Stimulated activated CD8-positive, alpha-beta memory T cell treated with anti-CD3 and anti-CD28 coated beads, Interleukin-7, amount 100 ng/mL, for 4 hours (primary cell): Measurements from ENCODE around the gene ATP2B1.

Source experiments
- DNase-seq, 2 donors: peaks; one replicate each; pipeline ENCODE4 v3.0.0-alpha.2; 2020; ENCODE audit warnings: low read depth in 2 of 2

The ATP2B1 gene

DNA sequence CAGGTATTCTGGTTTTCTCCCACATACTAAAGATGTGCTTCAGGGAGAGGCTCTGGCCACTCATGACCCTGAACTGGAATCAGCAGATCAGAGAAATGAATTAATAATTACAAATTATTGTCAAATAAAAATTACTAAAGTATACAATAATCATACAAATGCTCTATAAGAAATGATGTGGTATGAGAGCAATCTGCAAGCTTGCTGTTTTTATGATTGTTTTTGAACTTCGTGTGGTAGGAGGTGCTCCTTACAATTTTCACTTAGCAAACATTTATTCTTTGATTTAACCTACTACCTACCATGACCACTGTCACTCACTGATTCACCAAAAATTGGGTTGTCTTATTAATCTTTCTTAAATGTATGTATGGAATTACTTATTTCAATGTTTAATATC, 16.2 kb downstream of the ATP2B1 start:
- no peak for DNase-seq

DNA sequence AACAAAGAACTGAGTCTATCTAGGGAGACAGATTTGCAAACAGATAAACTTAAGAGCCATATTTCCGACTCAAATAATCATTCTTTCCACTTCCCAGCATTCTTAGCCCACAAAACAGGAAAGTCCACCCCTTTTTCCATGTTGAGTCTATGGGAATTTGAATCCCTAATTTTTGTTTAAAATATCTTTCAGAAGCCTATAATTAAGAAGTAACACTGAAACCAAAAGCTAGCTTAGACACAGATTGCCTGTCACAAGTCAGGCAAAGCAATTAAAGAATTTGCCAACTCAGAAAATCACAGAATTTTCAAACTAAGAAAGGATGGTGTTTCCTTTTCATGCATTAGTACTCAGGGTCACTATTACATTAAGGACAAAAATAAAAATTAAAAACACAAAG, 17.0 kb downstream of the ATP2B1 start:
- DNase-seq: no peak

DNA sequence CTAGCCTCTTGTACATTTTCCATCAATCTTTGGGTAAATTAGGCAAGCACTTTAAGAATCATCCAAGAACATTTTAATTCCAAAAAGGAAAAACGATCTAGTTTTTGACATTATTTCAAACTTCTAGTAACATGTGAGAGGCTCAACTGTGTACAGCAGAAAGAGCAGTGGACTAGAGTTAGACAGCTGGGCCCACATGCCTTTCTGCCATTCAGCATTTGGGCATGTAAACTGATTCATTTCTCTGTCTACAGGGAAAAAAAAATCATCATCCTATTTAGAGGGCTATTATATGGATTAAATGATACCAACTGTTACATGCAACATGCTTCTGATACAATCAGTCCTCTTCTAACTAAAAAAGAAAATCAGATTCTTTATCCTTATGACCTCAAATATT, 17.7 kb downstream of the ATP2B1 start:
- DNase-seq: no peak

DNA sequence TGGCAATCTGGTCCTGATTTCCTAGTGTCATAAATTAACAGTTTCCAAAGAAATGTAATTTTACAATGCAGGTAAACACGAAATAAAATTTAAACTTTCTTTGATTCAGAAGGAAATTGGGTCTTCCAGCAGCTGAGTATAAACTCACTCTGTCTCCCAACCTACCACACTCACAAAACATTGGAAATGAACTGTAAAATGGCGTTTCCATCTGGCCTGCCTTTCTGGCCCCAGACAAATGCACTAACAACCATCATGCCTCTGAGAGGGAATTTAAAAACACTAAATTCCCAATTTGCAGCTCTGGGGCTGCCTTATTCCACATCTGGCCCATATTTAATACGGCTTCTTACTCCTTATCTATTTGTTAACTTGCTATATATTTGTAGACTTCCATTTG, 19.3 kb downstream of the ATP2B1 start:
- no peak for DNase-seq

DNA sequence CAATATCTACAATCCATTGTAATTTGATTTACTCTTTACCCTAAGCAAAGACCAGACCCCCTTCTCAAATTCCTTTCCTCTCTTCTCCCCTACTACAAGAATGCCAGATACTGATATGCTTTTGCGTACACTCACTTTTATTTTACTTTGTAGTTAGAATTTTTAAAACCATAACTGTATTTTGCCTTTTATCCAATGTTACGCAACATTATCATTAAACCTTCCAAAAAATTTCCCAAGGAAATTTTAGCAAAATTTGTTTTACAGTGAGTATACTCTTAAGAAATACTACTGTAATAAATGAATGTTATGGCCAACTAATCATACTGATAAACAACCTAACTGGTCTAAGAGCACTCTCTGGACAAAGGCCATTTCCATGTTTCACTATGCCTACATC, 22.3 kb downstream of the ATP2B1 start:
- DNase-seq: no peak

DNA sequence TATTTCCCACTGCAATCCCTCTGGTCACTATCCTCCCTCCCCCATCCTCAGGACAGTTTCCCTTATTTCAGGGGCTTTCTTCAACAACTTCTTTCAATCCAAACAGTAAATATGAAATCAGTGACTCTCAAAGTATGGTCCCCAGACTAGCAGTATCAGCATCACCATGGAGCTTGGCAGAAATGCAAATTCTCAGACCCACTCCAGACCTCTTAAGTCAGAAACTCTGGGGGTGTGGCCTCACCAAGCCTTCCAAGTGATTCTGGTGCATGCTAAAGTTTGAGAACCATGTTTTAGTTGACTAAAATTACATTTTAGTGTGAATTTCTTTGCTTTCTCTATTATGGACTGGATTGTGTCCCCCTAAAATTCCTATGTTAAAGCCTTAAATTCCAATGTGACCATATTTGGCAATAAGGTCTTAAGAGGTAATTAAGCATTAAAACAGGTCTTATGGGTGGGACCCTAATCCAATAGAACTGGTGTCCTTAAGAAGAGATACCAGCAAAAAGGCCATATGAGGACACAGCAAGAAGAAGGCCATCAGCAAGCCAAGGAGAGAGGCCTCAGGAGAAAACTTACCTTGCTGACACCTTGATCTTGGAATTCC, 23.2 kb downstream of the ATP2B1 start:
- DNase-seq: no peak

DNA sequence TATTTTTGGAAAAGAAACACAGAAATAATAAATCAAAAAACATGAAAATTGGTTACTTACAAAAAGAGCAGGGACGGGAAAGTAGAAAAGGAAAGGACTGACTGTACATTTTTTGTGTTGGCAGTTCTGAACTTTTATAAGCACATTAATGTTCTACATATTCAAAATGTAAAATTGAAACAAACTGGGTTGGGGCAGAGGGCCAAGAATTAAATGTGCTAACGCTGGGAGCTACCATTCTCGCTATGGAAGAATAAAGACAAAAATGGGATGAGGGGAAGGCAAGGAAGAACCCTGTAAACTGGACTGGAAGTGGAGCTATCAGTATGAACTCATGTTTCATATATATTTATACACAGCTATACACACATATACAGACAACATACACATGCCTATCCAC, 24.5 kb downstream of the ATP2B1 start:
- no peak for DNase-seq

DNA sequence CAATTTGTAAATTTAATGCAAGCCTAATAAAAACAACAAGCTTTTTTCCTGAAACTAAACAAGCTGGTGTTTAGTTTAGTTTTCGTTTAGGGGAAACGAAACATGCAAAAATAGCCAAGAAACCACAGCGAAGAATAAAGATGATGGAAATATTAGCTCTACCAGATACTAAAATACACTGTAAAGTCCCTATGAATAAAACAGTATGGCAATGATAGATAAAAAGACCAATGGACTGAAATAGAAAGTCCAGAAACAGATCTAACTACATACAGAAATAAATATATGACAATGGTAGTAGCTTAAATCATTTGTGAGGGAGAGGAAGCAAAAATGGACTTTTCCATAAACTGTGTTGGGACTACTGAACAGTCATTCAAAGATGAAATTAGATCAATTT, 26.4 kb downstream of the ATP2B1 start:
- no peak for DNase-seq

DNA sequence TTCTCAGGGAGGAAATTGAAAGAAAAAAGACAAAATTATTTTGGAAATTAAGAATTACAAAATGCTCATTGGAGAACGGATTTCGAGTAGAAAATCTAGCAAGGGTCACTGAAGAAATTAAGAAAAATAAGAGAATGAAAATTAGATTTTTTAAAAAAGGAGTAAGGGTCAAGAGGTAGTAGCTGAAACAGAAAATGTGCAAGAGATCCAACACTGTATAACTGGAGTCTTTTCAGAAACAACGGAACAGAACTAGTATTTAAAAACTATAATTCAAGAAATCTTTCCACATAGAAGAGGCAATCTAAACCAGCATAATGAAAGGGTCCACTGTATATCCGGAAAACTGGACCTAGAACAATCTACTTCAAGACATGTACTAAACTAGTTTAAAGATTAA, 28.2 kb downstream of the ATP2B1 start:
- DNase-seq: no peak

DNA sequence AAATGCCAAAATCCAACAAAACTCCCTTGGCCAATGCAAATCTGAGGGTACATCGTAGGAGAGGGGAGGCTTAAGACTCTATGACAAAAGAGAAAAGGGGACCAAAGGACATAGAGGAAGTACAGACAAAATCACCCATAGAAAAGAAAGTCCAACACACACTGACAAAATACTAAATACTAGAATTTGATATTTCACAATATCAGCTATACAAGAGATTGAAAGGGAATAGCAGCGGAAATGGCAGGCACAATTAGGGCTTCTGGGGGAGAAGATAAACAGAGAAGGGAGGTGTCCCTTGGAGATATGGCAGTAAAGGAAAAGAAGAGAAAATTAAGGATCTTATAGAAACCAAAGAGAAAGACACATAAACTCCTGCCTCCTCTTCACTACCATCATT, 29.0 kb downstream of the ATP2B1 start:
- no peak for DNase-seq

DNA sequence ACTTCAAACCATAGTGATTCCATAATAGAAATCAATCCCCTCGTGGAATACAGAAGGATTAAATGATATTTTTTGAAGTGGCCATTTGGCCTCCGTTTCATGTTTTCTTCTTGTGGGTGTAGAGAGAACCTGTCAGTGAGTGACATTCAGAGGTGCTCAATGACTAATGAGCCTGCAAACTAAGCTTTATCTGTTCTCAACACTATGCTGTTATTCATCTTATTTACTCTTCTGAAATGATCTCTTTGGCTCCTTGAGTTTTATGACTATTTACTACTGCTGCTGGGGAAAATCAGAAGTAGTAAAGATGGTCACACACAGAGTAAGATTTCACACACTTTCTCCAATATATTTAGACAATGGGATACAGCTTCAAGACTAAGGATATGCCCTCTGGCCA, 30.4 kb downstream of the ATP2B1 start:
- no peak for DNase-seq

DNA sequence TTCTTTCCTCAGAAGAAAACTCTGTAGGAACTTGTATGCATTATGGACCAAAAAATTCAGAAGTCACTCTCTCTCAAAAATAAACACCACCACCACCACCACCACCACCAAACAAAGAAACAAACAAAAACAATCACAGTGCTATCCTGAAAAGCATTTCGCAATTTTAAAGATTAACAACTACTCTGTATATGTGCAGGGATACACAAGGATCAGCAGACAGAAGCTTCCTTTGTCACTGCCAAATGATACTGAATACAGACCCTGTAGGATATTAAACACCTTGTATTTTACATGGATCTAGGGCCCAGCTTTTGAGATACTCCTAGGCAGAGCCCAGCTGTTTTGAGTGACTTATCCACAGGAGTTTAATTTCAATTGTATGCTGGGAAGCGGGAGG, 31.7 kb downstream of the ATP2B1 start:
- DNase-seq: no peak

DNA sequence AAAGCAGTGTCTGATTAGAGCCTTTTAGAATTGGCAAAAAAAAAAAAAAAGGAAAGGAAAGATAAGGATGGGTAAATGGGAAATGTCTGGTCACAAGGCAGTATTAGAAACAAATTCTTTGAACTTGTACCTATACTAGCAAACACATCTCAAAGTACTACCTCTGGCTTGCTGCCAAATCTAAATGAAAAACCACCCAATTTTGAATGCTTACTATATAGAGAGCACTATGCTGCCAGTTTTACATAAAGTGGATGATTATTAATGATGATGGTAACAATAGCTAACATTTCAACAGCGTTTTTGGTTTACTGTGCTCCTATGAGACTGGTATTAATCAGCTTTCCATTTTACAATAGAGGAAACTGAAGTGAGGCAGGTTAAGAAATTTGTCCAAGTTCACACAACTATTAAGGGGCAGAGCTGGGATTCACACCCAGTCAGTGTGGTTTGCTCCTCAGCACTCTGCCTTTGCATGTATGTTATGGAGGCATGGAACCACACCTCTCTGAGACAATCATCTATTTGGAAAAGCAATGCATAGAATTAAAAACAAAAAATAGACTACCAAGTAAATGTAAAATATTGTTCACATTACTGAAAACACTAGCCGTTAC, 34.2 kb downstream of the ATP2B1 start:
- no peak for DNase-seq

DNA sequence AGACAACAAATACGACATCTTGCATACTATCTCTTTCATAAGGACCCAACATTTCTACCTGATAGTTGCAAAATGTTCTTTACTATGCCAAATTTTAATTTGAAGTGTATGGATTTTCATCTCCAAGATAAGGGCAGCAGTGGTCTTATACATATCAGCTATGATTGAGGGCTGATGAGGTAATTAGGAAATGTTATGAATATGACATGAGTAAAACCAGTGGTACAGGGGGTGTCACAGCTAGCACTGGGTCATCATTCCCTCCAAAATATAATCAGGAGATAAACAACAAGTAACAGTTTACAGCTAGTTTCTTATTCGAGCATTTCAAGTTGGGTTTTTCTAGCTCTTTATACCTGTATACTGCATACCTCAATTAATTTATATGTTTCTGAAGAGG, 35.0 kb downstream of the ATP2B1 start:
- DNase-seq: no peak

DNA sequence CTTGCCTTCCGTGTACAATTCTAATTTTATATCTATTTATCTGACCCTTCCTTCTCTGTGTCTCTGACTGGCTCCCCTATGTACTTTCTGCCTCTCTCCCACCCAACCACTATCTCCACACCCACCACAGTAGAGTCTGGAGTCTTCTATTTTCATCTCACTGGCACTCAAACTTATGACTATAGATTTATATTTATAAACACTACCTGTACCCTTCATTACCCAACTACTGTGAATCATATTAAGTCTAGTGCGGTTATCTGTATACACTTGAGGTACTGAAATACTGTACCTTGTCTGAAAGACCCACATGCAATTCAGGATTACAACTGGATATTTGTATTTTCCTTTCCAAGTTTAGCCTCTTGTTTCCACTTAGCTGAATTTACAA, 36.1 kb downstream of the ATP2B1 start:
- no peak for DNase-seq

DNA sequence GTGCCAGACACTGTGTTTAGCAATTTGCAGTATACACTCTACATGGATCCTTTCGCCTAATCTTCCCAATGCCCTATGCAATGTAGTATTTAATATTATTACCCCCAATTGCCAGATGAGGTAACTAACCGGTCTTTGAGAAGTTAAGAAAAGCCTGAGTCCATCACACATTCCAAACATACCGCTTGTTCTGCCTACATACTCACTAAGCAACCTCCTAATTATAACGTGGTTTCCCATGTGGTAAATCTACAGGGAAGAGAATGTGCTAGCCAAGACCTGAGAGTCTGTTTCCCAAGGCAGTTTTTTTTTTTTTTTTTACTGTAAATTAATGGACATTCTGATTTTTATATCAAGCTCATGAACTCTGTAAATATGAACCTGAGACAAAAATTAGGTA, 37.2 kb downstream of the ATP2B1 start:
- DNase-seq: no peak

DNA sequence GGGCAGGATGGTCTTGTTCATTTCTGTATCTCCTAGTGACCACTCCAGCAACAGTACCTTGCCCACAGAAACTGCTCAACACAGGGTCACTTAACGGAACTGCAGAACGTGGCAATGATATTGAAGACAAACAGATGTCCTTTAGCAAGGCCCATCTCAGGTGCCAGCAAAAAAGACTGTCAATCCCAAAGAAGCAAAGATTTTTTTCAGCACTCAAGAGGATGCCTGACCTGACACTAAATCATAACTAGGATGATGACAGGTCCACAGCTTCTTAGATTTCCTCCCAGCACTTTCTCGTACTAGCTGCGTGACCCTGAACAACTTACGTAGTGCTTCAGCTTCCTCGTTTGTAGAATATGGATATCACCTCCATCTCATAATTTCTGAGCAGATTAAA, 39.4 kb downstream of the ATP2B1 start:
- no peak for DNase-seq

DNA sequence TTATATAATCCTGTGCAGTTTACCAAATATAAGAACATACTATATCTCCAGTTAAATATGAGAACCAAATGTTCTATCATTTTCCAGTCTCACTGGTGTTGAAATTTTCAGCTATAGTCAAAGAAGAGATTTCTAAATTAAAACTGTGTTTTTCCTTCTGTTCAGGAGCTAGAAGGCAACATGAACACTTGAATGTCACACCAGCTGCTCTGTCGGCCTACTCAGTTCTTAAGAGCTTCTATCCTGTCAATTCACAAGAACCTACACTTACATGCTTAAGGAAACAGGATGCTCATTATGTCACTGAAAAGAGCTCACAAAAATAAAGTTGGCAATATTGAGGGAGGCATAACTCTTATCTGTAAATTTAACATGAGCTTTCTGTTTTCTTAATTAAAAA, 43.1 kb downstream of the ATP2B1 start:
- no peak for DNase-seq

DNA sequence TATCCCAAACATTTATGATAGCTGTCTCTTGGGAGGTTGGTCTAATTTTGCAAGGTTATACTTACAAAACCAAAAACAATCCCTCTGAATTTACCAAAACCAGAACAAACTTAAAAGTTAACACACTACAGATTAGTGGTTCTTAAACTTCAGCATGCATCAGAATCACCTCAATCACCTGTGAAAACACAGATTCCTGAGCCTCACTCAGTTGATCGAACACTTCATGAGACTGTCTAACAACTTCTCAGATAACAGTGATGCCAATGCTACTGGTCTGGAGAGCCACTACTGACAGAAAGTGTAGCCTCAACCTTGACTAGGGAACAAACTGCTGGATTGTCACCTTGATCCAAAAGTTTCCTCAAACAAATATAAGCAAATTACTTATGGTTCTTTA, 44.2 kb downstream of the ATP2B1 start:
- no peak for DNase-seq

DNA sequence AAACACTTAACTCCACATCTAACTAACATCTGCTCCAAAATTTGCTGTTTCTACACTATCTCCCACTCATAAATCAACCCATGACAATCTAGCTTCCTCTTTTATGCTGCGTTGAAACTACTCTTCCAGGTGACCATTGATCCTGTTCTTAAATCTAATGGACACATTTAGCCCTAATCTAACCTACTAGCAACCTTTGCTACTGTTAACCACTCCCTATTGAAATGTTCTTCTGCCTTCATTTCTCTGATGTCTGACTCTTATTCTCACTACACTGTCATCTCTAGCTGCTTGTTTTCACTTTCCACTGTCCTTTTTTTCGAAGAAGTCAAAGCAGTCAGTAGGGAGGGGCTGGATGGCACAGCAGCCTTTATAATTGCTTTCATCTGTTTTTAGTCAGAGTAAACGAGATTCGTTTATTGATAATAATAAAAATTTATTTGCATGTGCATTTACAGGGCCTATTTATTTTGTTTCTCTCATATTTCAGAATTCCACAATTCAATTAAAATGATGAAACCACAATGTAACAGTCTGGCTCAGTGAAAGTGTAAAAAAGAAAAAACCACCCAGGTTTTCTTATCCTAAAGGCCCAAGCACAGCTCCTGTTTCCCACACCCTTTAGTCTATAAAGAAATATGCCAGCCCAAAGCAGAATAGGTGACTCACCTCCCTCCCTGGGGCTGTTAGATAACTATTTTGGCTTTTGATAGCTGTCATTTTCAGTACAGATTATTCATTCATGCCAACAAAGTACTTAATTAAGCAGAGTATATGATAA, 44.9 kb downstream of the ATP2B1 start:
- DNase-seq: no peak

DNA sequence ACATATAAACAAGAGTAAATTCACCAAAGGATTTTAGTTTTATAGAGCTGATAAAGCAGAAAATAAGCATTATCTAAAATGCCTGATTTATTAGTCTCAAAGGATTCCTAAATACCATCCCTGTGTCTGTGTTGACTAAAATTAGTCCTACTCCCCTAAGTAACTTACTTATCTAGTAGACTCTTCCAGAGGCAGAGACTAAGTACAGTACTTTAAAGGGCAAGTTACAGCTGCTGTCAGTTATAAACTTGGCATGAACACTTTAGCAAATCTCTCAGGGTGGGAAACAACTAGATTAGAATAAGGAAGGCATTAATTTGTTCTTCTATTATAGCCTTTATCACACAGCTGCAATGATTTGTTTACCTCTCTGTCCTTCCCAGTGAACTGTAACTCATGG, 46.0 kb downstream of the ATP2B1 start:
- no peak for DNase-seq

DNA sequence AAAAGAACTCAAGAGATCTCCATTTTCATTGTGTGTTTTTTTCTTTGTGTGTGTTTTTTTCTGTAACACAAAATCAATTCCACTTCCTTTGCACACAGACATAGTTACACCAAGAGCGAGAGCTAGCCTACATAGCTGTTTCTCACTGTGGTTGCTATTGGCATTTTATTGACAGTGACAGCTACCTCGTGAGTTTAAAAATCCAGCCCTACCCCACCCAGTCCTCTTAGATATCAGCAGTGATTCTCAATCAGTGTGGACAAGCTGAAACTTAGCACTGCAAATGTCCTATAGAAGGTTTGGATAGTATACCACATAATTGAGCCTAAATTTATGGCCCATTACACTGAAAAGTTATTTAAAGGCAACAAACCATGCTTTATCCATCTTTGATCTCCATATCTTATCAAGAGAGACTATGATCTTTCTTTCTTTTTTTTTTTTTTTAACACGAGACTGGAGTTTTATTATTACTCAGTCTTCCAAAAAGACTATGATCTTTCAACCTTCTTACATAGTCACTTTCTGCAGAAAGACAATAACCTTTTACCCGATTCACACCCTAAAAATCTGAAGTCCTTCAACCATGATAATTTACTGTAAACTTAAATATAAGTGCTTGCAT, 46.8 kb downstream of the ATP2B1 start:
- DNase-seq: no peak

DNA sequence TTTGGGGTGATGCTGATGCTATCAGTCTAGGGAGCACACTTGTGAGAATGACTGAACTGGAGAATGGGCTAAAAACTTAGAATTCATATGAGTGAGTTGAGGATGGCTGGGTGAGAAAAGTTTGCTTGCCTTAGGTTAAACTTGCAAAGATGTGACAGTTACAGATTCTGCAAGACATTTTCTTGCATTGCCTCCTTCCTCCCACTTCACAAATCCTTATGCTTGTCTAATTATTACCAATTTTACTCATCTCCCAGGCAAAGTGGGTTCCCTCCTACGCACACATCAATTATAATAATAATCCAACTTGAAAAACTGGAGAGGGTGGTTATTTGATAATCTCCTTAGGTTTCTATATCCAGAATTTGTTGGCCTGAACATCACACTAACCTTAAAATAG, 50.9 kb downstream of the ATP2B1 start:
- DNase-seq: no peak
